HG03521 (cell line): Measurements from ENCODE around the gene CHL1.

Experiments used
- ATAC-seq: cut with Tn5 transposase; IDR thresholded peaks from one replicate; pipeline ENCODE4 v1.9.1; 2021; ENCODE audit warnings: mild to moderate bottlenecking, moderate library complexity; ENCODE audit not compliant: unreplicated experiment

CHL1 gene

GRCh38 chr3:277873-278272 is 81.3 kb downstream of the CHL1 start:
- no peak for ATAC-seq

- peak; percentile 85 for ATAC-seq
Measured at GRCh38 chr3:278300-279064, 81.9 kb downstream of the CHL1 start.

GRCh38 chr3:279325-279724 is 82.8 kb downstream of the CHL1 start:
- no peak for ATAC-seq

- no peak for ATAC-seq
Measured at GRCh38 chr3:280681-281080, 84.1 kb downstream of the CHL1 start.

GRCh38 chr3:284322-284721 is 87.8 kb downstream of the CHL1 start:
- no peak for ATAC-seq

GRCh38 chr3:288417-288816 is 91.9 kb downstream of the CHL1 start:
- ATAC-seq = no peak

GRCh38 chr3:291028-291427 is 94.5 kb downstream of the CHL1 start:
- no peak for ATAC-seq

- ATAC-seq = no peak
Measured at GRCh38 chr3:291646-292436, 95.3 kb downstream of the CHL1 start.

- no peak for ATAC-seq
Measured at GRCh38 chr3:294096-294495, 97.5 kb downstream of the CHL1 start.

GRCh38 chr3:294581-294980 is 98.0 kb downstream of the CHL1 start:
- no peak for ATAC-seq

- ATAC-seq = no peak
Measured at GRCh38 chr3:295166-295565, 98.6 kb downstream of the CHL1 start.

GRCh38 chr3:297585-297984 is 101.0 kb downstream of the CHL1 start:
- no peak for ATAC-seq

GRCh38 chr3:299590-300301 is 103.2 kb downstream of the CHL1 start:
- ATAC-seq = no peak

GRCh38 chr3:307182-307581 is 110.6 kb downstream of the CHL1 start:
- ATAC-seq = no peak

GRCh38 chr3:308597-309321 is 112.2 kb downstream of the CHL1 start:
- ATAC-seq = no peak

GRCh38 chr3:312160-312733 is 115.7 kb downstream of the CHL1 start:
- ATAC-seq = no peak

GRCh38 chr3:312911-313310 is 116.3 kb downstream of the CHL1 start:
- ATAC-seq = no peak

- ATAC-seq = no peak
Measured at GRCh38 chr3:317012-317411, 120.4 kb downstream of the CHL1 start.

- no peak for ATAC-seq
Measured at GRCh38 chr3:318903-319302, 122.3 kb downstream of the CHL1 start.

GRCh38 chr3:324423-324822 is 127.9 kb downstream of the CHL1 start:
- no peak for ATAC-seq

GRCh38 chr3:325495-325894 is 128.9 kb downstream of the CHL1 start:
- ATAC-seq = no peak
